ENCODE data around the gene LENG1. TPM values are rescaled to one million over a fixed set of nuclear protein-coding genes. Genes with fewer than 3 reads are reported as not detected.
A peak's percentile ranks its signal among the peaks of the same experiment; 100 is the strongest.
"Not testable (repeated sequence)": the region's sequence is repeated elsewhere in the genome, so short reads cannot be mapped to it uniquely, and the experiment has no call there.

LENG1 gene
- total RNA-seq, 1 donor from 2014 or later = 3.4 TPM

- peaks cover 1% of the 10 kb centered on the region for H3K27me3 Mint-ChIP-seq (ENCODE audit: unreplicated experiment)
- H3K4me1 Mint-ChIP-seq (ENCODE audit: unreplicated experiment) = peaks cover 9% of the 10 kb centered on the region
- no peak for TF ChIP-seq CTCF (IDR thresholded peaks at IDR 0.05; ENCODE audit: unreplicated experiment)
- H3K4me3 Mint-ChIP-seq (ENCODE audit: unreplicated experiment) = no peak within 1 kb of the TSS
- H3K27ac Mint-ChIP-seq (ENCODE audit: unreplicated experiment) = peak within 1 kb of the TSS; percentile 9
- no peak for DNase-seq (ENCODE audit: low spot score)
- H3K36me3 Mint-ChIP-seq (ENCODE audit: low read depth, unreplicated experiment) = no peaks in the 10 kb centered on the region
- H3K9me3 Mint-ChIP-seq (ENCODE audit: unreplicated experiment) = no peaks in the 10 kb centered on the region
Observed at GRCh38 chr19:54172471-54173358, 13.2 kb upstream of the LENG1 start, which contains the start of gene TMC4. TMC4 (minus strand) TSS chr19:54173160; CDS start chr19:54173117, 43 bp downstream.

- not testable (repeated sequence) for H3K27me3 Mint-ChIP-seq (ENCODE audit: unreplicated experiment); H3K36me3 Mint-ChIP-seq (ENCODE audit: low read depth, unreplicated experiment); DNase-seq (ENCODE audit: low spot score); H3K4me1 Mint-ChIP-seq (ENCODE audit: unreplicated experiment); H3K9me3 Mint-ChIP-seq (ENCODE audit: unreplicated experiment)
- Mint-ChIP-seq H3K4me3 (ENCODE audit: unreplicated experiment) (peak overlapping the region; percentile 54), H3K27ac (ENCODE audit: unreplicated experiment) (peak overlapping the region; percentile 22)
Observed at GRCh38 chr19:54171736-54172431, 12.4 kb upstream of the LENG1 start.

- Mint-ChIP-seq H3K27ac (ENCODE audit: unreplicated experiment) (no peak overlapping the region), H3K4me3 (ENCODE audit: unreplicated experiment) (no peak overlapping the region), H3K4me1 (ENCODE audit: unreplicated experiment) (peaks cover 9% of the 10 kb centered on the region), H3K36me3 (ENCODE audit: low read depth, unreplicated experiment) (peaks cover 5% of the 10 kb centered on the region), H3K27me3 (ENCODE audit: unreplicated experiment) (peaks cover 12% of the 10 kb centered on the region), H3K9me3 (ENCODE audit: unreplicated experiment) (no peaks in the 10 kb centered on the region)
- no peak for DNase-seq (ENCODE audit: low spot score)
- no peak for TF ChIP-seq CTCF (IDR thresholded peaks at IDR 0.05; ENCODE audit: unreplicated experiment)
Observed at GRCh38 chr19:54169149-54169740, 9.7 kb upstream of the LENG1 start.

- no peak overlapping the region for H3K4me3 Mint-ChIP-seq (ENCODE audit: unreplicated experiment)
- peaks cover 5% of the 10 kb centered on the region for H3K36me3 Mint-ChIP-seq (ENCODE audit: low read depth, unreplicated experiment)
- peak; percentile 96 for DNase-seq (ENCODE audit: low spot score)
- no peak overlapping the region for H3K27ac Mint-ChIP-seq (ENCODE audit: unreplicated experiment)
- TF ChIP-seq CTCF (IDR thresholded peaks at IDR 0.05; ENCODE audit: unreplicated experiment) = peak; percentile 91
- peaks cover 14% of the 10 kb centered on the region for H3K27me3 Mint-ChIP-seq (ENCODE audit: unreplicated experiment)
- peaks cover 7% of the 10 kb centered on the region for H3K4me1 Mint-ChIP-seq (ENCODE audit: unreplicated experiment)
- H3K9me3 Mint-ChIP-seq (ENCODE audit: unreplicated experiment) = no peaks in the 10 kb centered on the region
Observed at GRCh38 chr19:54168174-54168917, 8.8 kb upstream of the LENG1 start.

GRCh38 chr19:54165222-54165621, 5.7 kb upstream of the LENG1 start:
- no peak for TF ChIP-seq CTCF (IDR thresholded peaks at IDR 0.05; ENCODE audit: unreplicated experiment)
- H3K4me1 Mint-ChIP-seq (ENCODE audit: unreplicated experiment) = peaks cover 8% of the 10 kb centered on the region
- no peak overlapping the region for H3K27ac Mint-ChIP-seq (ENCODE audit: unreplicated experiment)
- DNase-seq (ENCODE audit: low spot score) = no peak
- peaks cover 19% of the 10 kb centered on the region for H3K27me3 Mint-ChIP-seq (ENCODE audit: unreplicated experiment)
- no peaks in the 10 kb centered on the region for H3K9me3 Mint-ChIP-seq (ENCODE audit: unreplicated experiment)
- H3K4me3 Mint-ChIP-seq (ENCODE audit: unreplicated experiment) = peak overlapping the region; percentile 50
- peaks cover 8% of the 10 kb centered on the region for H3K36me3 Mint-ChIP-seq (ENCODE audit: low read depth, unreplicated experiment)
